Nucleus accumbens (tissue), 56 donors: Measurements from ENCODE around the gene ARHGEF16.

Experiments
- DNase-seq, 56 donors: peaks; one replicate each; lab custom pipeline; 2025; lab: John Stamatoyannopoulos, UW

The ARHGEF16 gene

GRCh38 chr1:3509721-3510120 is 55.3 kb downstream of the ARHGEF16 start:
- no peak for DNase-seq

GRCh38 chr1:3510136-3510955 is 55.9 kb downstream of the ARHGEF16 start:
- DNase-seq: peak in 5 of 56 donors; percentile 15 to 32 (median 18)

- no peak for DNase-seq
These were observed 56.4 kb downstream of the ARHGEF16 start for GRCh38 chr1:3510956-3511250.

GRCh38 chr1:3511306-3511705 is 56.8 kb downstream of the ARHGEF16 start:
- no peak for DNase-seq

- no peak for DNase-seq
These were observed 57.4 kb downstream of the ARHGEF16 start for GRCh38 chr1:3511856-3512255.

- DNase-seq: no peak
These were observed 59.9 kb downstream of the ARHGEF16 start for GRCh38 chr1:3514404-3514803.

GRCh38 chr1:3515272-3515671 is 60.8 kb downstream of the ARHGEF16 start:
- no peak for DNase-seq

GRCh38 chr1:3515774-3516480 is 61.5 kb downstream of the ARHGEF16 start:
- no peak for DNase-seq

- no peak for DNase-seq
These were observed 62.0 kb downstream of the ARHGEF16 start for GRCh38 chr1:3516481-3516869.

- DNase-seq: no peak
These were observed 62.6 kb downstream of the ARHGEF16 start for GRCh38 chr1:3516911-3517675.

- DNase-seq: no peak
These were observed 63.8 kb downstream of the ARHGEF16 start for GRCh38 chr1:3518256-3518655.

- no peak for DNase-seq
These were observed 64.3 kb downstream of the ARHGEF16 start for GRCh38 chr1:3518756-3519155.

GRCh38 chr1:3519301-3519885 is 64.9 kb downstream of the ARHGEF16 start:
- DNase-seq: no peak

GRCh38 chr1:3520419-3521378 is 66.2 kb downstream of the ARHGEF16 start:
- DNase-seq: no peak

GRCh38 chr1:3521426-3521825 is 67.0 kb downstream of the ARHGEF16 start:
- DNase-seq: no peak

- no peak for DNase-seq
These were observed 67.6 kb downstream of the ARHGEF16 start for GRCh38 chr1:3522112-3522511.

- no peak for DNase-seq
These were observed 68.2 kb downstream of the ARHGEF16 start for GRCh38 chr1:3522564-3523265.

- DNase-seq: no peak
These were observed 69.5 kb downstream of the ARHGEF16 start for GRCh38 chr1:3523980-3524379.

GRCh38 chr1:3524556-3525203 is 70.2 kb downstream of the ARHGEF16 start:
- no peak for DNase-seq
